Measurements from ENCODE around the gene NCOA3. TPM values are rescaled to one million over a fixed set of nuclear protein-coding genes. Genes with fewer than 3 reads are reported as not detected.
A peak's percentile ranks its signal among the peaks of the same experiment; 100 is the strongest.

NCOA3 gene
- total RNA-seq, 2 experiments from 2014 or later, result 59.9 to 65.4 TPM

DNA sequence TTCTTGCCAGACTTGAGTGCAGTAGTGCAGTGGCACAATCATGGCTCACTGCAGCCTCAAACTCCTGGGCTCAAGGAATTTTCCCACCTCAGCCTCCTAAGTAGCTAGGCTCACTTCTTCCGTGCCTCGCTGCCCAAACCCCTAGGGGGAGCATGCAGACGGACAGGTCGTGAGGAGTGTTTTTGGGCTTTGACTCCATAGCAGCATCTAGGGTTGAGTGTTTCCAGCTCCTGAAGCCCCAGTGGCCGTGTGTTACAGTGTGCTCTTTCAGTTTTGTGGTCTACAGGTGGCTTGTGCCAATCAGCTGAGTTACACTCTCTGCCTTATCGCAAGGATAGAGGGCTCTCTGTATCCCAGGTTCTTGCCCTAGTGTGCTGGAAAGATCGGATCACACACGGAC is 33.4 kb downstream of the NCOA3 start:
- H3K9me3 Mint-ChIP-seq, result no peaks in the 10 kb centered on the region
- intact Hi-C loops (cut with DNase I, micrococcal nuclease), result no loop called here
- no peak overlapping the region for H3K27ac Mint-ChIP-seq
- POLR2A ChIA-PET, result no interaction called here
- peaks cover 4% of the 10 kb centered on the region for H3K36me3 ChIP-seq (ENCODE audit: insufficient read depth, low read length)
- H3K36me3 Mint-ChIP-seq (ENCODE audit: low read depth), result peaks cover 34% of the 10 kb centered on the region
- H3K27me3 ChIP-seq (ENCODE audit: control insufficient read depth in 1 of 2, insufficient read depth in 2 of 2, low read length in 2 of 2), result no peaks in the 10 kb centered on the region
- TF ChIP-seq, protein P1, sequence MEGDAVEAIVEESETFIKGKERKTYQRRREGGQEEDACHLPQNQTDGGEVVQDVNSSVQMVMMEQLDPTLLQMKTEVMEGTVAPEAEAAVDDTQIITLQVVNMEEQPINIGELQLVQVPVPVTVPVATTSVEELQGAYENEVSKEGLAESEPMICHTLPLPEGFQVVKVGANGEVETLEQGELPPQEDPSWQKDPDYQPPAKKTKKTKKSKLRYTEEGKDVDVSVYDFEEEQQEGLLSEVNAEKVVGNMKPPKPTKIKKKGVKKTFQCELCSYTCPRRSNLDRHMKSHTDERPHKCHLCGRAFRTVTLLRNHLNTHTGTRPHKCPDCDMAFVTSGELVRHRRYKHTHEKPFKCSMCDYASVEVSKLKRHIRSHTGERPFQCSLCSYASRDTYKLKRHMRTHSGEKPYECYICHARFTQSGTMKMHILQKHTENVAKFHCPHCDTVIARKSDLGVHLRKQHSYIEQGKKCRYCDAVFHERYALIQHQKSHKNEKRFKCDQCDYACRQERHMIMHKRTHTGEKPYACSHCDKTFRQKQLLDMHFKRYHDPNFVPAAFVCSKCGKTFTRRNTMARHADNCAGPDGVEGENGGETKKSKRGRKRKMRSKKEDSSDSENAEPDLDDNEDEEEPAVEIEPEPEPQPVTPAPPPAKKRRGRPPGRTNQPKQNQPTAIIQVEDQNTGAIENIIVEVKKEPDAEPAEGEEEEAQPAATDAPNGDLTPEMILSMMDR (IDR thresholded peaks at IDR 0.05), result no peak
- H3K9me3 ChIP-seq (ENCODE audit: control insufficient read depth in 1 of 2, insufficient read depth in 1 of 2, low read length in 2 of 2), result no peaks in the 10 kb centered on the region
- no peak overlapping the region for H3K4me3 ChIP-seq (ENCODE audit: low read length)
- H3K27ac ChIP-seq (ENCODE audit: low read depth in 1 of 2, low read length in 2 of 2), result no peak overlapping the region
- DNase-seq (no peak), ATAC-seq (ENCODE audit: poor library complexity) (no peak)
- no peak overlapping the region for H3K4me3 Mint-ChIP-seq
- no peaks in the 10 kb centered on the region for H3K27me3 Mint-ChIP-seq
- H3K4me1 Mint-ChIP-seq (ENCODE audit: low read depth), result peaks cover 60% of the 10 kb centered on the region
- peaks cover 16% of the 10 kb centered on the region for H3K4me1 ChIP-seq (ENCODE audit: insufficient read depth, low read length)
- CTCF ChIA-PET, result interaction anchor here (1.5 kb wide), 1 partner anchor 53 kb away, joined by 3 read pairs; no protein-coding TSS in a partner anchor

DNA sequence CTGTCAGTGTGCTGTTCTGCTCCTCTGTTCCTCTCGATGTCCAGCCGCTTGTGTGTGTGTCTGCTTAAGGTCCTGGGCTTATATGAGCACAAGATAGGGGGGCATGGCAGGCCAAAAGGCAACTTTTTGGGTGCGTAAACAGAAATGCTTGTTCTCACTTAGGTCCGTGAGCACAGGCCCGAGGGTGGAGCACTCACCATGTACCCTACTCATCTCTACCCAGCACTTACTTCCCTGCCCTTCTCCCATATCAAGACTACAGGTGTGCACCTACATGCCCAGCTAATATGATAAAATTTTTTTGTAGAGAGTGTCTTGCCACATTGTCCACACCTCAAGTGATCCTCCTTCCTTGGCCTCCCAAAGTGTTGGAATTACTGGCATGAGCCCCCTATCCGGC is 34.3 kb downstream of the NCOA3 start:
- ChIA-PET CTCF (interaction anchor here (1.3 kb wide), 1 partner anchor 13 kb away, joined by 3 read pairs; no protein-coding TSS in a partner anchor), POLR2A (no interaction called here)
- Histone ChIP-seq H3K27ac (ENCODE audit: low read depth in 1 of 2, low read length in 2 of 2) (no peak overlapping the region), H3K36me3 (ENCODE audit: insufficient read depth, low read length) (peaks cover 4% of the 10 kb centered on the region), H3K27me3 (ENCODE audit: control insufficient read depth in 1 of 2, insufficient read depth in 2 of 2, low read length in 2 of 2) (no peaks in the 10 kb centered on the region), H3K4me1 (ENCODE audit: insufficient read depth, low read length) (peaks cover 20% of the 10 kb centered on the region), H3K9me3 (ENCODE audit: control insufficient read depth in 1 of 2, insufficient read depth in 1 of 2, low read length in 2 of 2) (no peaks in the 10 kb centered on the region), H3K4me3 (ENCODE audit: low read length) (no peak overlapping the region)
- Mint-ChIP-seq H3K27ac (peak overlapping the region; percentile 53), H3K4me1 (ENCODE audit: low read depth) (peaks cover 67% of the 10 kb centered on the region), H3K4me3 (no peak overlapping the region), H3K9me3 (no peaks in the 10 kb centered on the region), H3K27me3 (no peaks in the 10 kb centered on the region), H3K36me3 (ENCODE audit: low read depth) (peaks cover 28% of the 10 kb centered on the region)
- DNase-seq, result no peak
- no peak for ATAC-seq (ENCODE audit: poor library complexity)
- TF ChIP-seq, protein P1 (IDR thresholded peaks at IDR 0.05), result no peak
- intact Hi-C loops (cut with DNase I, micrococcal nuclease), result no loop called here

DNA sequence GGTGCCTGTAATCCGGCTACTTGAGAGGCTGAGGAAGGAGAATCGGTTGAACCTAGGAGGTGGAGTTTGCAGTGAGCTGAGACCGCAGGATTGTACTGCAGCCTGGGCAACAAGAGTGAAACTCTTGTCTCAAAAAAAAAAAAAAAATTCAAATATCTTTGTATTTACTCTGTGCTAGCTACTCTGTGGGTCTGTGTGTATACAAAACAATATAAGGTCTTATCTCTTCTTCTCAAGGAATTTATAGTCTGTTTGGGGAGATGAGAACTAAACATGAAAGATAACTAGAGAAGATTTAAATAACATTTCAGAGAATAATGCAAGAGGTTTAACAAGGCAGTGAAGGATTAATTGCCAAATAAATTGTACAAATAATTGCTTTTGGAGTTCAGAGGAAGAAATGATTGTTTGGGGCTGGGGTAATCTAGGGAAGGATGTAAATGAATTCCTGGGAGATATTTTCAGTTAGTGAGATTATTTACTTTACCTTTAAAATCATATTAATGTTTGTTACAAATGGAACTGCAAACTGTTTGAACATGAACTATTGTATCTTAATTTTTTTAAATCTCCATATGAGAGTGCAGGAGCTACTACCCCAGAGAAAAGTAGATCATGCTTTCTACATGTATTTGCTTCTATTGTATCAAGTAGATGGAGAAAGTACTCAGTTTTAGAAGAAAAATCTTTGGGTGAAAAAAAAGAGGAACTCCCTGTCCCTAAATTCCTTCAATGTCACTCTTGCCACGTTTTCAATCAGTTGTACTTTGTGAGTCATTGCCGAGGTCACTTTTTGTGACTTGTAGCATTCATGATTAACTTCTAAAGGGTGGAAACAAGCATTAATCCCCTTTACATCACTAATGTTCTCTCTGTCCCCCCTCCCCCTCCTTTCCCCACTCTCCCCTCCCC is 39.0 kb downstream of the NCOA3 start:
- H3K36me3 ChIP-seq (ENCODE audit: insufficient read depth, low read length), result no peaks in the 10 kb centered on the region
- H3K27ac ChIP-seq (ENCODE audit: low read depth in 1 of 2, low read length in 2 of 2), result no peak overlapping the region
- no peak overlapping the region for H3K4me3 ChIP-seq (ENCODE audit: low read length)
- H3K9me3 ChIP-seq (ENCODE audit: control insufficient read depth in 1 of 2, insufficient read depth in 1 of 2, low read length in 2 of 2), result no peaks in the 10 kb centered on the region
- ATAC-seq (ENCODE audit: poor library complexity), result no peak
- no peaks in the 10 kb centered on the region for H3K9me3 Mint-ChIP-seq
- no peaks in the 10 kb centered on the region for H3K27me3 Mint-ChIP-seq
- H3K4me3 Mint-ChIP-seq, result no peak overlapping the region
- peaks cover 24% of the 10 kb centered on the region for H3K4me1 ChIP-seq (ENCODE audit: insufficient read depth, low read length)
- TF ChIP-seq, protein P1 (IDR thresholded peaks at IDR 0.05), result no peak
- peak in 2 of 14 experiments; percentile 35 to 47 for DNase-seq
- peaks cover 8% of the 10 kb centered on the region for H3K36me3 Mint-ChIP-seq (ENCODE audit: low read depth)
- peak overlapping the region; percentile 76 for H3K27ac Mint-ChIP-seq
- H3K4me1 Mint-ChIP-seq (ENCODE audit: low read depth), result peaks cover 81% of the 10 kb centered on the region
- ChIA-PET POLR2A (no interaction called here), CTCF (no interaction called here)
- intact Hi-C loops (cut with DNase I, micrococcal nuclease), result no loop called here
- H3K27me3 ChIP-seq (ENCODE audit: control insufficient read depth in 1 of 2, insufficient read depth in 2 of 2, low read length in 2 of 2), result no peaks in the 10 kb centered on the region

All from CD4-positive, alpha-beta T cell (primary cell).